GM21367 (cell line): ENCODE measurements around the gene RAB7A.

Experiments
- ATAC-seq: cut with Tn5 transposase; IDR thresholded peaks from one replicate; pipeline ENCODE4 v1.9.1; 2021; ENCODE audit not compliant: unreplicated experiment

Gene RAB7A

DNA sequence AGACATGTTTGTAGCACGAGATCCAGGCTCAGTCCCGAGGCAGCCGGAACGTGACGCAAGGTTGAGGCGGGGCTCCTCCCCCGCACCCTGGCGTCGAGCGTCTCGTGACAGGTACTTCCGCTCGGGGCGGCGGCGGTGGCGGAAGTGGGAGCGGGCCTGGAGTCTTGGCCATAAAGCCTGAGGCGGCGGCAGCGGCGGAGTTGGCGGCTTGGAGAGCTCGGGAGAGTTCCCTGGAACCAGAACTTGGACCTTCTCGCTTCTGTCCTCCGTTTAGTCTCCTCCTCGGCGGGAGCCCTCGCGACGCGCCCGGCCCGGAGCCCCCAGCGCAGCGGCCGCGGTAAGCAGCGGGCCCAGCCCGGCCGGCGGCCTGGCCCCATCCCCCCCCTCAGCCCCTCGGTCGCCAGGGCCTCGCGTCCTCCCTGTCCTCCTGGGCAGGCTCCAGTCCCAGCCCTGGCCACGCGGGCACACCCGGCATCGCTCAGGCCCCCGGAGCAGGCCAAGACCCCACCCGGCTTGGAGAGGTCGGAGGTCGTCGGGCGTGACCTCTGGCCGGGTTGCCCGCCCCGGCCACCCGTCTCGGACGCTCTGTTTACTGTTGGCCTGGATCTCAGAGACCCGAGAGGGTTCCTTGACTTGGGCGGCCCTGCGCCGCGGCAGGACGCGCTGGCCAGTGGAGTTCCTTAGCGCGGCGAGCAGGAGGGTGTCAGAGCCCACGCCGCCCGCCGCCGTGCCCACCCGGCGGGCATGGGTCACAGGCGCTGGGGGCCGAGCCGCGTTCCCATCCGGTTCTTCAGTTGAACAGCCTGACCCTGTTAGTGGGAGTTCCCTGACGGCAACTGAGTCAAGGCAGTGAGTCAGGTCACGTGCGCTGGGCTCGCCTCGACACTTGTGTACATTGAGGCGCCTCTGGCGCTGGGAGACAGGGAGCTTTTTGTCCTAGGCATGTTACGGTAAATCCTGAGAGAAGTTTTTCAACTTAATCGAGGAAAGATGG is at the start of gene RAB7A:
RAB7A (plus strand) TSS at position 161 of the 994 bp plus-strand sequence. CDS start 69,185 bp downstream, outside the sequence.
- ATAC-seq: peak; percentile 86

DNA sequence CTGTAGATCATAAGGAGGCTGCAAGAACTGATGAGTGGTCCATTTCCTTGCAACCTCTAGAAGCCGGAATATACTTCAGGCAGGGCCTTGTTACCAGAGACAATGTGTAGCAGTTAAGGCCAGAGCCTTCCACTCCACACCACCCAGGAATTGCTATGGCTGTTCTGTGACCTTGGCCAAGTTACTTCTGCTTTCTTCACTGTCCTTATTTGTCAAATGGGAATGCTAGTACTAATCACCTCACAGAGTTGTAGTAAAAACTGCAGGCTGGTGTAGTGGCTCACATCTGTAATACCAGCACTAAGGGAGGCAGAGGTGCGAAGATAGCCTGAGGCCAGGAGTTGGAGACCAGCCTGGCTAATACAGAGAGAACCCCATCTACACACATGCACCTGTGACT is 46.6 kb upstream of the RAB7A start:
- no peak for ATAC-seq

DNA sequence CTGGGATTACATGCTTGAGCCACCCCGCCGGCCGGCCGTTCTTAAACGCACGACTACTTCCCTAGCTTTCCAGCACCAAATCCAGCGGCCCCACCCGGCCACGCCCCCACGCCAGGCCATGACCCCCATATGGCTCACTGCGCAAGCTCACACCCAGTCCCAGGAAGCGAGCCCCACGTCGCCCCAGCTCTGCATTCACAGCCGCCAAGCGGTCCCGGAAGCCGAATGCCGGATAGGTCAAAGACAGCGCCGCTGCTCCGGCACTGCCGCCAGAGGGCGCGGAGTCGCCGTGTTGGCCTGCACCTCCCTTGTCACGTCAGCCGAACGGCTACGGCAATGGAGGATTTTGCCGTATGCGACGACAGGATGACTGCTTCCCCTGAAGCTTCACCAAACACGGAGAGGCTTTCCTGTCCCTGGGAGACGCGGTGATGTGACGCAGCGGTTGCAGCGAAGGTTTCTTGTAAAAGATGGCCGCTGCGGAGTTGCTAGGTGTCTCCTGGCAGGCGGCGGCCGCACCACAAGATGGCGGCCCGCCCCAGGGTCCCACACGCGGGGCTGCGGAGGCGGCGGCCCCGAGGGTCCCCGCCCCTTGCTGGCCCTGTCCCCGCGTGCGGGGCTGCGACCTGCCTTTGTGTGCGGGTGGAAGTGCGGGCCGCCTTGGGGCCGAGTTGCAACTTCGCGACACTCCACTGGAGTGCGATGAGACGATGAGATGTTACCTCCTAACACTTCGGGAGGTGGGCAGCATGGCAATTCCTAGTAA is 45.2 kb upstream of the RAB7A start:
- ATAC-seq: peak; percentile 90

DNA sequence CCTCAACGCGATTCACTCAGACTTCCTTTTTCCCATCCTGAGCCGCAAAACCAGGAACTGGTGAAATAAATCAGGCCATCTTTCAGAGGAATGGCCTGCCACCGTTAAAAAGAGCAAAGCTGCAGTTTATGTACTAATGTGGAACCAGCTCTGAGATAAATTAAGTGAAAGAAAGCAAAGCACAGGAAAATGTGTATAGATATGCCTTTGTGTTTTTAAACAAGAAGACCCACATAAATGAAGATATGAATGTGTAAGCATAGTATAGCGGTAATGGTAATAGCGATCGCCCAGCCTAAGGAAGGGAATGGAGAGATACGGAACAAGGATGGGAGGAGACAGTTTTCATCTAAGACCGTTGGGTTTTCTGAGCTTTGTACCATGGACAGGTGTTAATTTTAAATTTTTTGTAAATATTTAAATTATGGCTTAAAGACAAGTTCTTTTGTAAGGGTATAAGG is 44.6 kb upstream of the RAB7A start:
- no peak for ATAC-seq

DNA sequence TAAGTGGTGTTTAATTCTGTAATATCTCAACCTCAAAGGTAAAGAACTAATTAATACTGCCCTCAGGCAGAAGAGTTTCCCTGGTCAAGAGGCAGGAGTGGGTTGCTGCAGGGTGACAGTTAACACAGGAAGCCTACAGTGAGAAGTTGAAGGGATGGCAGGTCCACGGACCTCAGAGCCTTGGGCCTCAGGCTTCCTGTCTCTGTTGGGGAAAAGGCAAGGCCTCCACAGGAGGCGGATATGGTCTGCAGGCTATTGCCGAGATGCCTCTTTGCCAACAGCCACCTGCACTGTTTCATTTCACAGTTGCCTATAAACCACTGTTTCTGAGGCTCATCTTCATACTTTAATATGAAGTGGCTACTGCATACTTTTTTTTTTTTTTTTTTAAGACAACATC is 42.0 kb upstream of the RAB7A start:
- no peak for ATAC-seq

DNA sequence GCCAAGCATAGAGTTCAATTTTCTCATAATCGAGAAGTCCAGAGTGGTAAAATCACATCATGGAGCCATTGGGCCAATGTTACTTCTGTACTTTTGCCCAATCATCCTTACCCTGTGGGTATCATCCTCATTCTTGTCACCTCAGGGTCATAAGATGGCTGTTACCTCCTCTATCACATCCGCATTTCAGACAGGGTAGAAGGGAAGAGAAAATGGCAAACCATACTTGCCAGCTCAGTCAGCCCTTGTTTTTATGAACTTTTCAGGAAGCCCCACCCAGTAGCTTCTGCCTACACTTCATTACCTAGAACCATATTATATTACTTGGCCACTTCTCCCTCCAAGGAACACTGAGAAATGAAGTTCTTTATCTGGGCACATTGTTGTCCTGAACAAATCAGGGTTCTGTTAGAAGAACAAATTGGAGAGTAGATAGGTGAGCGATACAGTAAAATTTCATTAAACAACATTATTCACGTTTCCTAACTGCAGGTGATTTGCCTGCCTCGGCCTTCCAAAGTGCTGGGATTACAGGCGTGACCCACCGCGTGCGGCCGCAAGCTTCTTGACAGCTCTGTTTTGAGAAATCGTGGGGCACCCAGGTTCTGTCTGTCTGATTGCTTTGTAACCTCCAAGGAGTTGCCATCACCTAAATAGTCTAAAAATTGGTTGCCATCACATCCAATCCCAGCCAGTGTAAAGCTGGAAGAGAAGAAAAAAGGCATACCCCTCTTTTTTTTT is 40.8 kb upstream of the RAB7A start:
- no peak for ATAC-seq

DNA sequence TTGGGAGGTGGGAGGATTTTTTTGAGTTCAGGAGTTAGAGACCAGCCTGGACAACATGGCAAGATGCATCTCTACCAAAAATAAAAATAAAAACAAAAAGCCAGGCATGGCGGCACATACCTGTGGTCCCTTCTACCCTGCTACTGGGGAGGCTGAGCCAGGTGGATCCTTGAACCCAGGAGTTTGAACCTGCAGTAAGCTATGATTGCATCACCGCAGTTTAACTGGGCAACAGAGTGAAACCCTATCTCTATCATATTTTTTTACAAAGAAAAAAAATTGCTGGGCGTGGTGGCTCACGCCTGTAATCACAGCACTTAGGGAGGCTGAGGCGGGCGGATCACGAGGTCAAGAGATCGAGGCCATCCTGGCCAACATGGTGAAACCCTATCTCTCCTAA is 39.5 kb upstream of the RAB7A start:
- ATAC-seq: no peak

DNA sequence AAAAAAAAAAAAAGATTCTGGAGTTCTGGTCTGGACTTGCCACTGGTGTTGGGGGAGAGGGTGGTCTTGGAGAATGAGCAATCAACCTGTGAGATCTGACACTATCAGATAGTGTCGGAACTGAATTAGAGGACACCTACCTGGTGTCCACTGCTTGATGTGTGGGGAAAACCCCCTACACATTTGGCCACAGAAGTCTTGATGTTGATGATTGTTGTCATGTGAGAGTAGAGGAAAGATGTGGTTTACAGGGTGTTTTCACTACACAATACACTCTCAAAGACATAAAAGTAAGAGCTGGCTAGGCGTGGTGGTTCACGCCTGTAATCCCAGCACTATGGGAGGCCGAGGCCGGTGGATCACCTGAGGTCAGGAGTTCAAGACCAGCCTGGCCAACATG is 36.9 kb upstream of the RAB7A start:
- no peak for ATAC-seq

DNA sequence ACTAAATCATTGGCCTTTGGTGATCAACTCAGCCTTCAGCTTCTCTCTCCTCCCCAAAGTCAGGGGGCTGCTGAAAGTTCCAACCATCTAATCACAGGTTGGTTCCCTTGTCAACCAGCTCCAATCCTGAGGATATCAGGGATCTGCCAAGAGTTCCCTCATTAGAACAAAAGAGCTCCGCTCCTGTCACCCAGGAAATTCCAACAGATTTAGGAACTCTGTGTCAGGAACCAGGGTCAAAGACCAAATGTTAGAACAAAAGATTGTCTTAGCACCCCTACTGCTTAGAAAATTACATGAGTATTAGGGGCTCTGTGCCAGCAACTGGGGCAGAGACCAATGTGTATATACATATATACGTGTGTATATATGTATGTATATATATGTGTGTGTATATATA is 32.3 kb upstream of the RAB7A start:
- ATAC-seq: no peak

DNA sequence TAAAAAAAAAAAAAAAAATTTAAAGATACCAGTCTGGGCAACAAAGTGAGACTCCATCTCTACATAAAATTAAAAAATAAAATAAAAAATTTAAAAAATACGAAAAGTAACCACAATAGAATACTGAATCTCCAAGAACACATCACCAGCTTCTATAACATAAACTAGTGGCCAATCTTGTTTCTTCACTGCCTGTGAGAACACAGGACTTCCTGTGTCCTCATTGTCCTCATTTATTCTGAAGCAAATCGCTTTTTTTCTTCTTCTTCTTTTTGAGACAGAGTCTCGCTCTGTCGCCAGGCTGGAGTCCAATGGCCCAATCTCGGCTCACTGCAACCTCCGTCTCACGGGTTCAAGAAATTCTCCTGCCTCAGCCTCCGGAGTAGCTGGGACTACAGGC is 28.6 kb upstream of the RAB7A start:
- ATAC-seq: no peak

DNA sequence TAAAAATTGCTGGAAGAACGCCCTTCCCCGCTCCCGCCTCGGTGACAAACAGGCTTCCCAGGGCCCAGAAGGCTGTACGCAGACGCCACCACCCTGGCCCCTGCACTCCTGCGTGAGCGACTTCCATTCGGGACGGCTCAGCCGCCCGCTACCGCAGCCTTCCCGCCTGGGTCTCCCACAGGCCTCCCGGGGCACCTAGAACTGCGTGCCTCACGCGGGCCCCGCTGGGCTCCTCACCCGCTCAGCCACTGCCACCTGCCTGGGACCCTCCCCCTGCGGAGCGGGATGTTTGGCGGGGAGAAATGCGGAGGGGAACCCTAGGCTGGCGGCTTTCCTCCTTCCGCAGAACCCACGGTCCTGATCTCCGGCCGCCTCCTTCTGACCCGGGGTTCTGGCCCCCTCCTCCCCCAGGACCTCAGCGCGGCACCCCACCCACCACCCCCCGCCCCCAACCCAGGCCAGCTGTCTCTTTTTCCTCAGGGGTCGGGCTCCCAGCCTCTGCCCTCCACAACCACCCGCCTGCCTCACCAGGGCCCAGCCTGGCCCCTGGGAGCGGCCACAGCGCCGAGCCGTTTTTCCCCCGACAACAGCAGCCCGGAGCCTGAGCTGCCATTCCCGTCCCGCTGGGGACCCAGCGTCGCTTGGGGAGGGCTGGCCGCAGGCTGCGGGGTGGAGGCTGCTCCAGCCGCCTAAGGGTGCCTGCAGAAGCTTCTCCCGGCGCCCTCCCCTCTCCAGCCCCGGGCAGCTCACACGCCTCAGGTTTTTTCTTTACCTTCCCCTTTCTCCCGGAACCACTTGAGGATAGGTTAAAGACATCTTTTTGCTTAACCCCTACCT is 27.6 kb upstream of the RAB7A start:
- no peak for ATAC-seq

DNA sequence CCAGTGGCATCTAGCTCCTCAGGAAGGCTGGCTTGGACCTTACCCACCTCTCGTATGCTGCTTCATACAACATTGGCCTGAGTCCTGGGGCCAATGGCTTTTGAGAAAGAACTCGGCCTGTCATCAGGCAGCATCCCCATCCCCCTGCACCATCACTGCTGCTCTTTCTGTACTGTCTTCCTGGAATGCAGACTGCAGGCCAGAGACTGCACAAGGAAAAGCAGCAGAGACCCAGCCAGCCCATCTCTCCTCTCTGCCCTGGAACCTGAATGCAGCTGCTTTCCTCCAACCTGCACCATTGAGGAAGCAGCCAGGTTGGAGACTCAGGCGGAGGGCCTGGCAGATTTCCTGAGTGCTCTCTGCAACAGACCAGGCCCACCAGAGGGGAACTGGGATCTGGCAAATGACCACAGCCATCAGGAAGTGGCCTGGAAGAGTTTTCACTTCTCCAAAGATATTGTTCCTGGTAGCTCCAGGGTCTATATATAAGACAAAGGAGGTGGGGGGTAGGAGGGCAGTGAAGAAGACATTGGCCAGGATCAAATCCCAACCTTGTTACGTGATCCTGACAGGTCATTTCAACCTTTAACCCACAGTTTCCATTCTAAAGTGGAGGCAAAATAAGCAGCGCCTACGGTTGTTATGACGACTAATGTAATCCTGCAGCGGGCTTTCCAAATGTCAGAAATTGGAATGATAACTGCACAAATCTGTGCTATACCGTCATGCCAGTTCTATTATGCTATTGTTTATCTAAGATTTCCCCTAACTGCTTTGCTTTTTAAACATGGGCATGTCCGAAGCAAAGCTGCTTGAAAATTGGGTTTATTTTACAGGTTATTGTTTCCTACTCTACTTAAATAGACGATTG is 24.4 kb upstream of the RAB7A start:
- no peak for ATAC-seq

DNA sequence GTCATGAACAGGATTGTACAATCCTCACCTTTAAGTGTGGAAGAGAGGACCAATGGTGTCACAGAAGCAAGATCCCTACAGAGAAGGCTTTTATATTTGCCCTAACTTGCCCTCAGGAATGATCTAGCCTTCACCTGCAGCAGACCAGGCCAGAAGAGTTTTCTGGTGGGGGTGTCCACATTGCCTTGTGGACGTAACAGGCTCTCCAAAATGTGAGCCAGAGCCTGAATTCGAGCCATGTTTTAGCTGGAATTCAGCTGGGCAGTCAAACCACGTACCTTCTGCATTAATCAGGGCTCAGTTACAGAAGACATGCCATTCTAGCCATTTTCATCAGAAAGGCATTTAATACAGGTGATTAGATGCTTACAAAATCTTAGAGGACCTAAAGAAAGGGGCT is 23.6 kb upstream of the RAB7A start:
- ATAC-seq: no peak

DNA sequence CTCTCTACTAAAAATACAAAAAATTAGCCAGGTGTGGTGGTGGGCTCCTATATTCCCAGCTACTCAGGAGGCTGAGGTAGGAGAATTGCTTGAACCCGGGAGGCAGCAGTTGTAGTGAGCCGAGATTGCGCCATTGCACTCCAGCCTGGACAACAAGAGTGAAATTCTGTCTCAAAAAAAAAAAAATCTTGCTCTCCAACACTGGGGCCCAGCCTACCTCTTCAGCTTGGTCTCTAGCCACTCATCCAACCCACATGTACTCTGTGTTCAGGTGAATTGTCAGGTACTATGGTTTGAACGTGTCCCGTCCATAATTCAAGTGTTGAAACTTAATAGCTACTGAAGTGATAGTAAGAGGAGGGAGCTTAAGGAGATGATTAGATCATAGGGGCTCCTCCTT is 22.4 kb upstream of the RAB7A start:
- ATAC-seq: no peak

DNA sequence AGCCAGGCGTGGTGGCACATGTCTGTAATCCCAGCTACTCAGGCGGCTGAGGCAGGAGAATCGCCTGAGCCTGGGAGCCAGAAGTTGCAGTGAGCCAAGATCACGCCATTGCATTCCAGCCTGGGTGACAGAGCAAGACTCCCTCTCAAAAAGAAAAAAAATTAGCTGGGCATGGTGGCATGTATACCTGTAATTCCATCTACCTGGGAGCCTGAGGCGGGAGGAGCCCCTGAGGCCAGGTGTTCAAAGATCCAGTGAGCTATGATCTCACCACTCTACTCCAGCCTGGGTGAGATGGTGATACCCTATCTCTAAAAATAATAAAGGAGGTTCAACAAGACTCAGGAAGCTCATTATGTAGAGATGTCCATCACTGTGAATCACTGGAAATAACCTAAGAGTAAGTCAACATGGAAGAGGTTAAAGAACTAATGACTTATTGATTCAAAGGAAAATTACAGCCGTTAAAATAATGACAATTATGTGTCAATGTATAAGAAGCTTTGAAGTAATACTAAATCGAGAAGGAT is 19.8 kb upstream of the RAB7A start:
- ATAC-seq: no peak

DNA sequence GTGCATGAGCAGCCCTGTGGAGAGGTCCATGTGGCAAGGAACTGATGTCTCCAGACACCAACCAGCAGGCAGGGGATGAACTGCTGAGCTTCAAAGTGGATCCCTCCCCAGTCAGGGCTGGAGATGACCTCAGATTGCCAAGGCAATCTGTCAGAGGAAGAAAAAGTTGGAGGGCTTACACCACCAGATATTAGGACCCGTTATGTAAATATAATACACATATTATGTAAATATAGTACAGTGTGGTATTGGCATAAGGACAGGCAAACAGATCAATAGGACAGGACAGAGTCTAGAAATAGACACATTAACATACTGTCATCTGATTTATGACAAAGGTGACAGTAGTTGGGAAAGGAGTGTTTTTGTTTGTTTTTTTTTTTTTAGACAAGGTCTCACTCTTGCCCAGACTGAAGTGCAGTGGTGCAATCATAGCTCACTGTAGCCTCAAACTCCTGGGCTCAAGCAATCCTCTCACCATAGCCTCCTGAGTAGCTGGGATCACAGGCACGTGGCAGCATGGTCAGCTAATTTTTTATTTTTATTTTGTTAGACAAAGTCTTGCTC is 18.0 kb upstream of the RAB7A start:
- ATAC-seq: no peak

DNA sequence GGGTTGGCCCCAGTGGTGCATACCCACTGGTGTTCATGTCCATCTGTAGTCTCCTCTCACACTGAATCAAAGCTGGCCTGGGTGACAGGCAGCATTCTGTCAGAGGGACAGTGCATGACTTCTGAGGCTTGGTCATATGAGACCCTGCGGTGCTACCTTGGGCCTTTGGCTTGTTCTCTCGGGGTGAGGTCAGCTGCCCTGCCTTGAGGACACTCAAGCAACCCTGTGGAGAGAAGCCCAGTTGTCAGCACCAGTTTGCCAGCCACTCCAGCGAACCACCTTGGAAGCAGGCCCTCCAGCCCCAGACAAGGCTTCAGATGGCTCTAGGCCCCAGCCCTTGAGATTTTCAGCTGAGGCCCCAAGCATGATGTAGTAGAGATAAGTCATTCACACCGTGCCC is 16.9 kb upstream of the RAB7A start:
- ATAC-seq: no peak

DNA sequence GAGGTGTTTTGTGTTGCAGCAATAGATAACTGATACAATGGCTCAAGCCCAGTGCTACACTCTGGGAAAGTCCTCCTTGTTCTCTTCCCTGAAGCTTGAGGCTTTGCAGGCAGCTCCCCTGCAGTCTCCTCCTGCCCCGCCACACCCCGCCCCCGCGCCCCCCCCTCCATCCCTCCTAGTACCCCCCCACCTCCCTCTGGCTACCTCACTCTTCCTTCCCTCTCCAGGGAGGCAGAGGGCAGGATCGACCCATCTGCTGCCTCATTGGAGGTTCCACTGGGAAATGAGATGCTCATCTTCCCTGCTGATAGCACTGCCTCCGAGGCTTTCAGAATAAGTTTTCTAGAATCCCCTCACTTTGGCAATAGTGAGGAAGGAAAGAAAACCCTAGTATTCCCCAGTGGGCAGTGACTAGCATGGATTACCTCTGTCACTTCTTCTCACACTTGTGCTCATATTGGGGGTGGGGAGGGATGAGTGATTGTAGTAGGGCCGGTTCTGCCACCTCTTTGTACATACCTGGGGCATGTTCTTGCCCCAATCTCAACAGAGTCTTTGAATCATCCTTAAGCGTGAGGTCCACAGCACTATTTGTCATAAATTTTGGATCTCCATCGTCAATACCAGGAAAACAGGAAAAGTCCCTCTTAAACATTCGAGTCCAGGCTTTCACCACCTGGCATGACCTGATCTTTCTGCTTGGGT is 16.3 kb upstream of the RAB7A start:
- no peak for ATAC-seq
